PC-9 (cell line): ENCODE measurements around the gene ABHD16A. TPM values are rescaled to one million over a fixed set of nuclear protein-coding genes. Genes with fewer than 3 reads are reported as not detected.

Source experiments
- BruUV-seq: library from RNA; stranded (reverse); fragments of 400-500 nt; replicated peaks from 2 replicates; lab custom pipeline; 2021; lab: Mats Ljungman, UMichigan
- CTCF ChIA-PET: fragments of 300-600 bp; sonication (Branson Sonifier 250); formaldehyde crosslinking; loops from one replicate; lab custom pipeline; 2022; ENCODE audit warnings: antibody characterized with exemption; lab: Charles Lee
- POLR2A ChIA-PET: fragments of 300-600 bp; sonication (Branson Sonifier 250); formaldehyde crosslinking; loops from one replicate; lab custom pipeline; 2022; ENCODE audit warnings: antibody characterized with exemption; ENCODE audit not compliant: unreplicated experiment; lab: Charles Lee
- DNase-seq, 2 experiments: peaks; one replicate each; pipeline versions ENCODE4 v3.0.0 to v3.0.0-alpha.2; 2015 to 2022; ENCODE audit warnings: mixed read lengths in 1 of 2
- H2AFZ ChIP-seq: fragments of 200-600 bp; sonication (generic); 2 replicates; pipeline ENCODE4 v1.8.1; 2017; ENCODE audit warnings: antibody characterized with exemption
- H3F3A ChIP-seq: fragments of 200-600 bp; sonication (generic); 2 replicates; pipeline ENCODE4 v1.8.1; 2017; ENCODE audit warnings: antibody characterized with exemption, mild to moderate bottlenecking, low read depth; ENCODE audit not compliant: insufficient read depth
- H3K27ac ChIP-seq: fragments of 200-600 bp; sonication (generic); 2 replicates; pipeline ENCODE4 v1.6.1; 2016; ENCODE audit warnings: mixed run types
- H3K27me3 ChIP-seq: fragments of 200-600 bp; sonication (generic); 2 replicates; pipeline ENCODE4 v1.6.1; 2016; ENCODE audit warnings: low read depth, mixed run types; ENCODE audit not compliant: insufficient read depth
- H3K36me3 ChIP-seq: fragments of 200-600 bp; sonication (generic); 2 replicates; pipeline ENCODE4 v1.6.1; 2016; ENCODE audit warnings: low read depth, mixed run types
- H3K4me1 ChIP-seq: fragments of 200-600 bp; sonication (generic); replicated peaks from 2 replicates; pipeline ENCODE4 v1.6.1; 2016; ENCODE audit warnings: mixed run types; ENCODE audit not compliant: insufficient read depth
- H3K4me2 ChIP-seq: fragments of 200-600 bp; sonication (generic); 2 replicates; pipeline ENCODE4 v1.6.1; 2017; ENCODE audit warnings: mixed run types
- H3K4me3 ChIP-seq: fragments of 200-600 bp; sonication (generic); 2 replicates; pipeline ENCODE4 v1.6.1; 2016; ENCODE audit warnings: mixed run types
- H3K79me2 ChIP-seq: fragments of 200-600 bp; sonication (generic); 2 replicates; pipeline ENCODE4 v1.6.1; 2017; ENCODE audit warnings: low read depth, mixed run types
- H3K9me2 ChIP-seq: fragments of 200-600 bp; sonication (generic); 2 replicates; pipeline ENCODE4 v1.8.1; 2017; ENCODE audit warnings: mild to moderate bottlenecking; ENCODE audit not compliant: insufficient read depth
- H3K9me3 ChIP-seq: fragments of 200-600 bp; sonication (generic); 2 replicates; pipeline ENCODE4 v1.8.1; 2016; ENCODE audit warnings: low read depth; ENCODE audit not compliant: insufficient read depth
- H4K20me1 ChIP-seq: fragments of 200-600 bp; sonication (generic); 2 replicates; pipeline ENCODE4 v1.8.1; 2017; ENCODE audit not compliant: insufficient read depth
- EZH2 ChIP-seq: fragments of 200-600 bp; sonication (generic); IDR thresholded peaks from 2 replicates; pipeline ENCODE4 v1.8.0; 2017; ENCODE audit warnings: antibody characterized with exemption, low read depth
- intact Hi-C: fragments of 100-400 bp; cut with micrococcal nuclease; formaldehyde crosslinking; loops from one replicate; pipeline ENCODE4 v1.10.0; 2022; ENCODE audit not compliant: unreplicated experiment
- total RNA-seq: library from RNA; stranded (reverse); gene quantifications from 2 replicates; pipeline ENCODE4 v1.2.3, GENCODE V29; 2021
- TF ChIP-seq, protein P1 (sequence below): fragments of 200-600 bp; sonication (generic); conservative IDR thresholded peaks from 2 replicates; pipeline ENCODE4 v1.6.1; 2017; ENCODE audit warnings: mixed run types, antibody characterized with exemption, mild to moderate bottlenecking, moderate library complexity

The ABHD16A gene
- total RNA-seq, 1 experiment from 2014 or later = 35.2 TPM

DNA sequence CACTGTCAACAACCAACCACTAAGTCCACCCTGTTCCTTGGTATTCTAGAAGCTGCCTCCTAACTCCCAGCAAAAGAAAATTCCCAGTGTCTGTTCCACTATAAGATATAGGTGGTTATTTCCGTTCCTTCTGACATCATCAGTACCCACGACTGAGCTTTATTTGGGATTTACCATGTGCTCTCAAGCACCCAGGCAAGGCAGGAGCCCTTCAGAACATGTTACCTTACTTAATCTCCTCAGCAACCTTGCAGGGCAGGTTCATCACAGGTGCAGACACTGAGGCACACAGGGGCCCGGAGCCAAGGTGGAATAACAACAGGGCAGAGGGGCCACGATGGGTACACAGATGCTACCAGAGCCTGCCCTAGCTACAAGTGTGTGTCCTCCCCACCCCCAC is 10.8 kb downstream of the ABHD16A start:
- Histone ChIP-seq H3K9me3 (no peaks in the 10 kb centered on the region), H4K20me1 (no peaks in the 10 kb centered on the region), H3F3A (no peaks in the 10 kb centered on the region; the same call in 1 of the 2 replicates), H3K27ac (no peak overlapping the region), H3K79me2 (no peaks in the 10 kb centered on the region), H3K4me2 (no peak overlapping the region), H3K4me1 (no peaks in the 10 kb centered on the region; the same call in 1 of the 2 replicates), H2AFZ (no peak overlapping the region), H3K36me3 (peaks cover 3% of the 10 kb centered on the region; the same call in 1 of the 2 replicates), H3K9me2 (no peaks in the 10 kb centered on the region), H3K27me3 (no peaks in the 10 kb centered on the region), H3K4me3 (no peak overlapping the region)
- no peak for DNase-seq
- TF ChIP-seq, protein P1, sequence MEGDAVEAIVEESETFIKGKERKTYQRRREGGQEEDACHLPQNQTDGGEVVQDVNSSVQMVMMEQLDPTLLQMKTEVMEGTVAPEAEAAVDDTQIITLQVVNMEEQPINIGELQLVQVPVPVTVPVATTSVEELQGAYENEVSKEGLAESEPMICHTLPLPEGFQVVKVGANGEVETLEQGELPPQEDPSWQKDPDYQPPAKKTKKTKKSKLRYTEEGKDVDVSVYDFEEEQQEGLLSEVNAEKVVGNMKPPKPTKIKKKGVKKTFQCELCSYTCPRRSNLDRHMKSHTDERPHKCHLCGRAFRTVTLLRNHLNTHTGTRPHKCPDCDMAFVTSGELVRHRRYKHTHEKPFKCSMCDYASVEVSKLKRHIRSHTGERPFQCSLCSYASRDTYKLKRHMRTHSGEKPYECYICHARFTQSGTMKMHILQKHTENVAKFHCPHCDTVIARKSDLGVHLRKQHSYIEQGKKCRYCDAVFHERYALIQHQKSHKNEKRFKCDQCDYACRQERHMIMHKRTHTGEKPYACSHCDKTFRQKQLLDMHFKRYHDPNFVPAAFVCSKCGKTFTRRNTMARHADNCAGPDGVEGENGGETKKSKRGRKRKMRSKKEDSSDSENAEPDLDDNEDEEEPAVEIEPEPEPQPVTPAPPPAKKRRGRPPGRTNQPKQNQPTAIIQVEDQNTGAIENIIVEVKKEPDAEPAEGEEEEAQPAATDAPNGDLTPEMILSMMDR = no peak
- TF ChIP-seq EZH2 = no peak
- intact Hi-C loops = no loop called here
- ChIA-PET POLR2A (no interaction called here), CTCF (no interaction called here)
- no TSS peak for BruUV-seq

DNA sequence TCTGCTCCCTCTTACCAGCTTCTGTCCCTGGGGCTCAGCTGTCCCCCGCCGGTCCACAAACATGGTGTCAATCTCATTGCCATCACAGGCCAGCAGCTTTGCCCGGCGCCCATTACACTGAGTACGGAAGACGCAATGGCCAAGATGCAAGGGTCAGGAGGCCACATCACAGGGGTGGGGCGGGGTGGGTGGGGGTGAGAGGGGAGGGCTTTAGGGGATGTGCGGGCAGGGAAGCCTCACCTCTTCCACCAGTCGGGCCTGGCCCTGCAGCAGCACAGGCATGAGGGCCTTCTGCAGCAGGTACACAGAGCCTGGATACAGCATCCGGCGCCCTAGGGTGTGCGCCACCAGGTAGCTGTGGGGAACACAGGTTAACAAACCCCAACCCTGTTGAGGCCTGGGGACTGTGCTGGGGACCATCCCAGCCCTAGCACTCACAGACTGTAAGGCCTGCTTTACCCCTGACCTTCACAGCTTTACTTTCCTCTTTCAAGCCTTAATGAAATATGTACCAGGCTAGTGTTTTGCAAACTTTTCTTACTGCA is 11.5 kb downstream of the ABHD16A start:
- TF ChIP-seq EZH2 = no peak
- TF ChIP-seq, protein P1 = no peak
- Histone ChIP-seq H3K27me3 (no peaks in the 10 kb centered on the region), H3K36me3 (peaks cover under 1% of the 10 kb centered on the region; the same call in 1 of the 2 replicates), H3K79me2 (no peaks in the 10 kb centered on the region), H3K4me1 (no peaks in the 10 kb centered on the region; the same call in 1 of the 2 replicates), H3K9me3 (no peaks in the 10 kb centered on the region), H3F3A (no peaks in the 10 kb centered on the region; the same call in 1 of the 2 replicates), H3K4me2 (no peak overlapping the region), H4K20me1 (no peaks in the 10 kb centered on the region), H2AFZ (no peak overlapping the region), H3K4me3 (no peak overlapping the region), H3K9me2 (no peaks in the 10 kb centered on the region), H3K27ac (no peak overlapping the region)
- no peak for DNase-seq
- ChIA-PET CTCF (no interaction called here), POLR2A (interaction anchor here (0.6 kb wide), 1 partner anchor 18 kb away, joined by 6 read pairs; no protein-coding TSS in a partner anchor)
- BruUV-seq = no TSS peak
- intact Hi-C loops = no loop called here

DNA sequence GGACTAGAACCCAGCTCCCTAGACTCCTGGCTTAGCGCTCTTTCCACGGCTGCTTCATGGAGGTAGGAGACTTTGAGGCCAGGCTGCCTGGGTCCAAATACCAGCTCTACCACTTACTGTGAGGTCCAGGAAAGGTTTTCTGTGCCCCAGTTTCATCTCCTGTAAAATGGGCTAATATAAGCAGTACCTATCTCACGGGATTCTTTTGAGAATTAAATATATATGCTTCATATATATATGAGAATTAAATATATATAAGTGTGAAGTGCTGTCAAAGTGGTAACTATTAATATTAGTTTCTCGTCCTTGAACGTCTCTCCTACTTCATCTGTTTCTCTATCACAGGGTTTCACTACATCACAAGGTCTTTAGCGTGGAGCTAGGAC is 12.1 kb downstream of the ABHD16A start:
- H3K4me3 ChIP-seq = no peak overlapping the region
- intact Hi-C loops = no loop called here
- H3K36me3 ChIP-seq = no peaks in the 10 kb centered on the region
- no peaks in the 10 kb centered on the region; the same call in 1 of the 2 replicates for H3K4me1 ChIP-seq
- POLR2A ChIA-PET = interaction anchor here (0.6 to 0.7 kb wide), 2 partner anchors 10 to 18 kb away, joined by 3 to 6 read pairs; no protein-coding TSS in a partner anchor
- H3K27ac ChIP-seq = no peak overlapping the region
- H3K27me3 ChIP-seq = no peaks in the 10 kb centered on the region
- no peaks in the 10 kb centered on the region for H4K20me1 ChIP-seq
- DNase-seq = no peak
- H3K9me3 ChIP-seq = no peaks in the 10 kb centered on the region
- TF ChIP-seq, protein P1 = no peak
- no peak for TF ChIP-seq EZH2
- no TSS peak for BruUV-seq
- no peak overlapping the region for H3K4me2 ChIP-seq
- no peaks in the 10 kb centered on the region; the same call in 1 of the 2 replicates for H3F3A ChIP-seq
- CTCF ChIA-PET = no interaction called here
- H3K79me2 ChIP-seq = no peaks in the 10 kb centered on the region
- no peaks in the 10 kb centered on the region for H3K9me2 ChIP-seq
- H2AFZ ChIP-seq = no peak overlapping the region
